GM21737 (cell line): ENCODE measurements around the gene FARS2.

ENCODE experiments used
- ATAC-seq: cut with Tn5 transposase; IDR thresholded peaks from one replicate; pipeline ENCODE4 v1.9.1; 2021; ENCODE audit warnings: mild to moderate bottlenecking, moderate library complexity; ENCODE audit not compliant: unreplicated experiment

FARS2 gene

GRCh38 chr6:5248302-5249098 is 12.8 kb upstream of the FARS2 start:
- no peak for ATAC-seq

GRCh38 chr6:5249451-5250122 is 11.7 kb upstream of the FARS2 start:
- ATAC-seq, result no peak

GRCh38 chr6:5250451-5250850 is 10.9 kb upstream of the FARS2 start:
- ATAC-seq, result no peak

- no peak for ATAC-seq
Measured at GRCh38 chr6:5250911-5251310, 10.4 kb upstream of the FARS2 start.

GRCh38 chr6:5256952-5257351 is 4.4 kb upstream of the FARS2 start:
- ATAC-seq, result no peak

- no peak for ATAC-seq
Measured at GRCh38 chr6:5257400-5257799, 3.9 kb upstream of the FARS2 start.

- no peak for ATAC-seq
Measured at GRCh38 chr6:5259428-5259827, 1.9 kb upstream of the FARS2 start.

- peak; percentile 61 for ATAC-seq
Measured at GRCh38 chr6:5260111-5260620, 1.1 kb upstream of the FARS2 start.

GRCh38 chr6:5261545-5262109 is 314 bp downstream of the FARS2 start:
- no peak for ATAC-seq

- no peak for ATAC-seq
Measured at GRCh38 chr6:5266423-5266822, 5.1 kb downstream of the FARS2 start.

- no peak for ATAC-seq
Measured at GRCh38 chr6:5270093-5270680, 8.9 kb downstream of the FARS2 start.

GRCh38 chr6:5271926-5272325 is 10.6 kb downstream of the FARS2 start:
- no peak for ATAC-seq

GRCh38 chr6:5274231-5274630 is 12.9 kb downstream of the FARS2 start:
- no peak for ATAC-seq

- no peak for ATAC-seq
Measured at GRCh38 chr6:5275497-5275896, 14.2 kb downstream of the FARS2 start.

GRCh38 chr6:5276581-5276980 is 15.3 kb downstream of the FARS2 start:
- no peak for ATAC-seq

GRCh38 chr6:5277589-5277988 is 16.3 kb downstream of the FARS2 start:
- ATAC-seq, result no peak

GRCh38 chr6:5278047-5278446 is 16.7 kb downstream of the FARS2 start:
- peak; percentile 77 for ATAC-seq

GRCh38 chr6:5278565-5279120 is 17.3 kb downstream of the FARS2 start:
- no peak for ATAC-seq

- no peak for ATAC-seq
Measured at GRCh38 chr6:5279891-5280338, 18.6 kb downstream of the FARS2 start.

- ATAC-seq, result no peak
Measured at GRCh38 chr6:5280920-5281319, 19.6 kb downstream of the FARS2 start.

- no peak for ATAC-seq
Measured at GRCh38 chr6:5282191-5282623, 20.9 kb downstream of the FARS2 start.
